Measurements from ENCODE around the gene ATRAID.

Gene ATRAID

GRCh38 chr2:27220091-27220490, 8.2 kb downstream of the ATRAID start:
- DNase-seq: no peak

- no peak for DNase-seq
Measured at GRCh38 chr2:27221166-27221565, 9.3 kb downstream of the ATRAID start.

- no peak for DNase-seq
Measured at GRCh38 chr2:27222407-27222806, 10.6 kb downstream of the ATRAID start.

GRCh38 chr2:27223416-27223815, 11.6 kb downstream of the ATRAID start:
- DNase-seq: no peak

- no peak for DNase-seq
Measured at GRCh38 chr2:27225526-27225925, 13.7 kb downstream of the ATRAID start.

- DNase-seq: no peak
Measured at GRCh38 chr2:27227501-27227900, 15.7 kb downstream of the ATRAID start.

- no peak for DNase-seq
Measured at GRCh38 chr2:27231921-27232320, 20.1 kb downstream of the ATRAID start.

GRCh38 chr2:27233341-27233740, 21.5 kb downstream of the ATRAID start:
- DNase-seq: no peak

- no peak for DNase-seq
Measured at GRCh38 chr2:27236136-27236535, 24.3 kb downstream of the ATRAID start.

- no peak for DNase-seq
Measured at GRCh38 chr2:27236626-27237025, 24.8 kb downstream of the ATRAID start.

- no peak for DNase-seq
Measured at GRCh38 chr2:27237341-27237945, 25.6 kb downstream of the ATRAID start.

- DNase-seq: no peak
Measured at GRCh38 chr2:27238976-27239375, 27.1 kb downstream of the ATRAID start.

- no peak for DNase-seq
Measured at GRCh38 chr2:27240406-27240805, 28.6 kb downstream of the ATRAID start.

GRCh38 chr2:27241761-27242613, 30.1 kb downstream of the ATRAID start:
- no peak for DNase-seq

GRCh38 chr2:27242614-27242951, 30.7 kb downstream of the ATRAID start:
- DNase-seq: no peak

GRCh38 chr2:27243391-27244130, 31.7 kb downstream of the ATRAID start:
- DNase-seq: no peak

- DNase-seq: no peak
Measured at GRCh38 chr2:27245116-27245515, 33.3 kb downstream of the ATRAID start.

GRCh38 chr2:27245626-27246025, 33.8 kb downstream of the ATRAID start:
- DNase-seq: no peak

- no peak for DNase-seq
Measured at GRCh38 chr2:27247893-27248292, 36.1 kb downstream of the ATRAID start.

- no peak for DNase-seq
Measured at GRCh38 chr2:27249159-27249890, 37.5 kb downstream of the ATRAID start.

GRCh38 chr2:27249891-27250651, 38.2 kb downstream of the ATRAID start:
- peak in 1 of 2 donors; percentile 37 for DNase-seq

- no peak for DNase-seq
Measured at GRCh38 chr2:27250652-27251379, 39.0 kb downstream of the ATRAID start.
